Peyer's patch (tissue), 4 donors: ENCODE data around the gene SF3A2.

Experiments used
- CTCF ChIP-seq, 6 experiments: fragments of 450-650 bp in 4 of 6; fragments of 200-600 bp in 2 of 6; sonication (generic) in 1 of 6; IDR thresholded peaks; one replicate each; pipeline ENCODE4 v1.5.1; 2017 to 2019; ENCODE audit warnings: antibody characterized with exemption in 6 of 6, mild to moderate bottlenecking in 3 of 6, moderate library complexity in 1 of 6
- POLR2A ChIP-seq, 2 donors: fragments of 450-650 bp; IDR thresholded peaks; one replicate each; pipeline ENCODE4 v1.5.1; 2017; ENCODE audit warnings: antibody characterized with exemption in 2 of 2, mild to moderate bottlenecking in 2 of 2, moderate library complexity in 2 of 2

- TF ChIP-seq CTCF (IDR thresholded peaks at IDR 0.05), result no peak
- no peak for TF ChIP-seq POLR2A (IDR thresholded peaks at IDR 0.05)
These were observed 1.6 kb upstream of the SF3A2 start for GRCh38 chr19:2234996-2235380.
